Activated naive CD4-positive, alpha-beta T cell treated with anti-CD3 and anti-CD28 coated beads, Interleukin-2, amount 50 U/mL, for 72 hours (primary cell): ENCODE data around the gene IGSF9. TPM values are rescaled to one million over a fixed set of nuclear protein-coding genes. Genes with fewer than 3 reads are reported as not detected.

Experiments
- ATAC-seq, 2 donors: fragments of 150-1000 bp; cut with Tn5 transposase; 2 replicates each; pipeline ENCODE4 v1.10.0; 2021; ENCODE audit warnings: mild to moderate bottlenecking in 2 of 2, moderate library complexity in 2 of 2
- DNase-seq, 2 donors: peaks; one replicate each; pipeline ENCODE4 v3.0.0; 2021 to 2022; ENCODE audit warnings: low spot score in 2 of 2
- H3K27ac Mint-ChIP-seq, 2 donors: one replicate each; pipeline ENCODE4 v1.8.0; 2022; ENCODE audit warnings: mild to moderate bottlenecking in 2 of 2, mixed read lengths in 2 of 2
- H3K36me3 Mint-ChIP-seq, 2 donors: one replicate each; pipeline ENCODE4 v1.8.0; 2022; ENCODE audit warnings: mixed read lengths in 2 of 2
- H3K9me3 Mint-ChIP-seq, 2 donors: one replicate each; pipeline ENCODE4 v1.8.0; 2022; ENCODE audit warnings: mixed read lengths in 2 of 2
- total RNA-seq, 2 donors: library from RNA; stranded (reverse); gene quantifications; one replicate each; pipeline ENCODE4 v1.2.3, GENCODE V29; 2022

IGSF9 gene, protein sequence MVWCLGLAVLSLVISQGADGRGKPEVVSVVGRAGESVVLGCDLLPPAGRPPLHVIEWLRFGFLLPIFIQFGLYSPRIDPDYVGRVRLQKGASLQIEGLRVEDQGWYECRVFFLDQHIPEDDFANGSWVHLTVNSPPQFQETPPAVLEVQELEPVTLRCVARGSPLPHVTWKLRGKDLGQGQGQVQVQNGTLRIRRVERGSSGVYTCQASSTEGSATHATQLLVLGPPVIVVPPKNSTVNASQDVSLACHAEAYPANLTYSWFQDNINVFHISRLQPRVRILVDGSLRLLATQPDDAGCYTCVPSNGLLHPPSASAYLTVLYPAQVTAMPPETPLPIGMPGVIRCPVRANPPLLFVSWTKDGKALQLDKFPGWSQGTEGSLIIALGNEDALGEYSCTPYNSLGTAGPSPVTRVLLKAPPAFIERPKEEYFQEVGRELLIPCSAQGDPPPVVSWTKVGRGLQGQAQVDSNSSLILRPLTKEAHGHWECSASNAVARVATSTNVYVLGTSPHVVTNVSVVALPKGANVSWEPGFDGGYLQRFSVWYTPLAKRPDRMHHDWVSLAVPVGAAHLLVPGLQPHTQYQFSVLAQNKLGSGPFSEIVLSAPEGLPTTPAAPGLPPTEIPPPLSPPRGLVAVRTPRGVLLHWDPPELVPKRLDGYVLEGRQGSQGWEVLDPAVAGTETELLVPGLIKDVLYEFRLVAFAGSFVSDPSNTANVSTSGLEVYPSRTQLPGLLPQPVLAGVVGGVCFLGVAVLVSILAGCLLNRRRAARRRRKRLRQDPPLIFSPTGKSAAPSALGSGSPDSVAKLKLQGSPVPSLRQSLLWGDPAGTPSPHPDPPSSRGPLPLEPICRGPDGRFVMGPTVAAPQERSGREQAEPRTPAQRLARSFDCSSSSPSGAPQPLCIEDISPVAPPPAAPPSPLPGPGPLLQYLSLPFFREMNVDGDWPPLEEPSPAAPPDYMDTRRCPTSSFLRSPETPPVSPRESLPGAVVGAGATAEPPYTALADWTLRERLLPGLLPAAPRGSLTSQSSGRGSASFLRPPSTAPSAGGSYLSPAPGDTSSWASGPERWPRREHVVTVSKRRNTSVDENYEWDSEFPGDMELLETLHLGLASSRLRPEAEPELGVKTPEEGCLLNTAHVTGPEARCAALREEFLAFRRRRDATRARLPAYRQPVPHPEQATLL
- total RNA-seq, result not detected

DNA sequence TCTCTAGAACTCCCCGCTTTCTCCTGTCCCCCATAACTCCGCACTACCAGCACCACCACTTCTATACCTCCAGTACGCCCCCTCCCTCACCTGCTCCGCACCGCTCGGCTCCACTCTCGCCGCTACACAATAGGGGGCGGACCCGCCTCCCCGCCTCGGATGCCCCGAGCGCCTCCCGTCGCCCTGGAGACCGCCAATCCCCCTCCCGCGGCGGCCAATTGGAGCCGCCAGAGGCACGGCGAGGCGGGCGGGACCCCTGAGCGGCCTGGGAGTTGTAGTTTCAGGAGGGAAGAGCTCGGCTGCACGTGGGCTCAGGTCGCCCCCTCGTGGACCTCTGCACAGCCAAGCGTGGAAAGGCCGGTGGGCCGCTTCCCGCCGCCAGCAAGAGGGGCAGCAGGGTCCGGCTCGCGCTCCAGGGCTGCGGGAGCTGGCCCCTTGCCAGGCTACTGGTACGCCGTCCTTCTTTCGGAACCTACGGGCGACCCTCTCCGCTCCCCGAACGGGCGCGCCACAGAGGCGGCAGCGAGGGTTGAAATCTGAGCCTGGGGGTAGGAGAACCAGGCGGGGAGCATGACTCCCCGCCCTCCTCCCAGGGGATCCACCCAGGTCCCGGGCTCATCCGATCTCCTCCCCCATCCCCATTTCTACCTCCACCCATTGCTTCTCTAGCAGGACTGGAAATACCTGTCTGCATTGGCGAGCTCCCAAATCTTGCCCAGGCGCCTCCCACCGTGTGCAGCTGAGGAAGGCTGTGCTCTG is at the start of gene IGSF9:
TSS of gene IGSF9 (minus strand) at position 131 of the 759 bp plus-strand sequence. CDS start 2,159 bp downstream, outside the sequence.
- Mint-ChIP-seq H3K27ac (no peak within 1 kb of the TSS), H3K36me3 (no peaks in the 10 kb centered on the region), H3K9me3 (no peaks in the 10 kb centered on the region)
- DNase-seq (peak in 1 of 2 donors; percentile 56), ATAC-seq (peak; percentile 70 to 90)

DNA sequence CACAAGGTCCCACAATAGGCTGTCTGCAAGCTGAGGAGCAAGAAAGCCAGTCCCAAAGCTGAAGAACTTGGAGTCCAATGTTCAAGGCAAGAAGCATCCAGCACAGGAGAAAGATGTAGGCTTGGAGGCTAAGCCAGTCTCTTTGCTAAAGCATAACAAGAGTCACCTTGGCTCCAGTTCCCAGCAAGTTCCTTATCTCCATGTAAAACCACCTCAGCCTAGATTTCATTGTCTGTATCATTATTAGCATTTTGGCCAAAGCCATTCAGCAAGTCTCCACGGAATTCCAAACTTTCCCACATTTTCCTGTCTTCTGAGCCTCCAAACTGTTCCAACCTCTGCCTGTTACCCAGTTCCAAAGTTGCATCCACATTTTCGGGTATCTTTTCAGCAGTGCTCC is 49.5 kb upstream of the IGSF9 start:
- no peak for DNase-seq
- H3K36me3 Mint-ChIP-seq, result no peaks in the 10 kb centered on the region

DNA sequence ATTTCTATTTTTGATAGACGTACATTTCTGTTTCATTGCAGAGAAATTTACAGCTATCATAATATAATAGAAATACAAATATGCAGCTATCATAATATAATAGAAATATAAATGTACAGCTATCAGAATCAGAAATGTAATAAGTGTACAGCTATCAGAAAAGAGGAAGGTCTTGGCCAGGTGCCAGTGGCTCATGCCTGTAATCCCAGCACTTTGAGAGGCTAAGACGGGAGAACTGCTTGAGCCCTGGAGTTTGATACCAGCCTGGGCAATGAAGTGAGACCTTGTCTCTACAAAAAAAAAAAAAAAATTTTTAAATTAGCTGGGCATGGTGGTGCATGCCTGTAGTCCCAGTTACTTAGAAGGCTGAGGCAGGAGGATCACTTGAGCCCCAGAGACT is 48.5 kb upstream of the IGSF9 start:
- Mint-ChIP-seq H3K36me3 (no peaks in the 10 kb centered on the region), H3K9me3 (no peaks in the 10 kb centered on the region), H3K27ac (no peak overlapping the region)
- DNase-seq (no peak), ATAC-seq (no peak)

More for the DNA sequence above, 49.5 kb upstream of the IGSF9 start:
- H3K9me3 Mint-ChIP-seq, result no peaks in the 10 kb centered on the region
- ATAC-seq, result no peak
- no peak overlapping the region for H3K27ac Mint-ChIP-seq

DNA sequence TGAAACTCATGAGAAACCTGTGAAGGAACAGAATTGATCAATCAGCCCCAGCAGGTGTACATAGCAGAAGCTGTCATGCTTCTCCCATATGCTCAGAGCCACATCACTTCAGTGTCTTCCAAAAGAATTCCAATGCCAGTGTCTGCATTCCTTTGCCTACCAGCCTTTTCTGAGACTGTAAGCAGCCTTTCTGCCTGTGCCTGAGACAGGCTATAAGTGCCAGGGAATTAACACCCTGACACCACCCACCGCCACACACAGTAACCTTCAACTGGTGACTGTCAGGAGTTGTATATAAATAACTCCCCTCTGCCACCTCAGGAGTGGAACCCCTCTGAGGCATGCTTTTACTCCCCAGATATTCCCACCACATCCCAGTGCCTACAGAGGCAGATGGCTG is 46.7 kb upstream of the IGSF9 start:
- Mint-ChIP-seq H3K9me3 (no peaks in the 10 kb centered on the region), H3K36me3 (no peaks in the 10 kb centered on the region), H3K27ac (no peak overlapping the region)
- ATAC-seq (no peak), DNase-seq (no peak)

DNA sequence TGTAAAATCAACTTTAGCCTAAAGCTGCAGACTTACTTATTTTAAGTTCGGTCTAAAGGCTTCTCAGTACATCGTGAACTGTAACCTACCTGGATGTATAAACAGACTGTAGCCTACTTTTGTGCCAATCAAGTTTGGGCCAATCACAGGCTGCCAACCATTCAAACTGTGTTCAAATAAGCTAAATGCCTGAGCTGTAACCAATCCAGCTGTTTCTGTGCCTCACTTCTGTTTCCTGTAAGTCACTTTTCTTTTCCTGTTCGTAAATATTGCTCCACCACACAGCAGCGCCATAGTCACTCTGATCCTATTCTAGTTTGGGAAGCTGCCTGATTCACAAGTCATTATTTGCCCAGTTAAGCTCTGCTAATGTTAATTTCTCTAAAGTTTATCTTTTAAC is 46.1 kb upstream of the IGSF9 start:
- DNase-seq (no peak), ATAC-seq (peak; percentile 63 to 73)
- H3K27ac Mint-ChIP-seq, result no peak overlapping the region
- no peaks in the 10 kb centered on the region for H3K36me3 Mint-ChIP-seq
- no peaks in the 10 kb centered on the region for H3K9me3 Mint-ChIP-seq

DNA sequence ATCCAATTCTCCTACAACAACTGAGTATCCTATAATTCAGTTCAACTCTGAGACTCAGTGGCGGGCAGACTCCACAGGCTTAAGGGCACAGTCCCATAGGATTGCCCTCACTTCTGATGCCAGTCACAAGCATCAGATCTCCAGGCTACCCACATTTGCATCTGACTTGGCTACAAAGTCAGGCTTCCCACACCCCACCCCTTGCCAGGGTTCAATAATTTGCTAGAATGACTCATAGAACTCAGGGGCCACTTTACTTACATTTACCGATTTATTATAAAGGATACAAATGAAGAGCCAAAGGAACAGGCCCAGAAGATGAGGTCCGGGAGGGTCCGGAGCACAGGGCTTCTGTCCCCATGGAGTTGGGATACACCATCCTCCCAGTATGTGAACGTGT is 44.6 kb upstream of the IGSF9 start:
- Mint-ChIP-seq H3K36me3 (no peaks in the 10 kb centered on the region), H3K27ac (no peak overlapping the region), H3K9me3 (no peaks in the 10 kb centered on the region)
- ATAC-seq, result no peak
- no peak for DNase-seq

DNA sequence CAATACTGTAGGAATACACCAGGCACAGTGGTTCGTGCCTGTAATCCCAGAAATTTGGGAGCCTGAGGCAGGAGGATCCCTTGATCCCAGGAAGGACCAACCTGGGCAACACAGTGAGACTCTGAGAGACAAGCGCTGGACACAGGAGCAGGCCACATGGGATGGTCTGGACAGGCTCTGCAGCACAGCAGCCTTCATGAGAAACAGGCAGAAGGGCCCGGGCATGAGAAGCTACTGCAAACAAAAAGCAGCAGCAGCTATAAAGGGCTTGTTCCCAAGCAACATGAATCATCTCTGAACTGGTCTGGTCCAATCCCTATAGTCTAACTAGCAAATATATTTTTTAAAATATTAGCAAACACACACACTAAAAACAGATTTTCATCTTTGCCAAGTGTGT is 44.2 kb upstream of the IGSF9 start:
- Mint-ChIP-seq H3K27ac (no peak overlapping the region), H3K36me3 (no peaks in the 10 kb centered on the region), H3K9me3 (no peaks in the 10 kb centered on the region)
- DNase-seq (no peak), ATAC-seq (no peak)

DNA sequence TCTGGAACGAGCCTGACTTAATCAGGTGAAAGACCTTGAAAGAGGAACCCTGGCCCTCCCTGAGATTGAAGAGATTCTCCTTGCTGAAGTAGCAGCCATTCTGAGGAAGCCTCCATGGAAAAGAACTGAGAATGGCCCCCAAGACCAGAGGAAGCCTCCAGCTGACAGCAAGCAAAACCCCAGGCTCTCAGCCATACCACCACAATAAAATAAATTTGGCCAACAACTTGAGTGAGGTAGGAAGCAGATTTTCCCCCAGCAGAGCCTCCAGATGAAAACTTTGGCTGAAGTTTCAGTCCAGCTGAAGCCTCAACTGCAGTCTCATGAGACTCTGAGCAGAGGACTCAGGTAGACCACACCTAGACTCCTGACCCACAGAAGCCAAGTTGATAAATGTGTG is 42.6 kb upstream of the IGSF9 start:
- Mint-ChIP-seq H3K9me3 (no peaks in the 10 kb centered on the region), H3K27ac (no peak overlapping the region), H3K36me3 (no peaks in the 10 kb centered on the region)
- no peak for ATAC-seq
- DNase-seq, result no peak

DNA sequence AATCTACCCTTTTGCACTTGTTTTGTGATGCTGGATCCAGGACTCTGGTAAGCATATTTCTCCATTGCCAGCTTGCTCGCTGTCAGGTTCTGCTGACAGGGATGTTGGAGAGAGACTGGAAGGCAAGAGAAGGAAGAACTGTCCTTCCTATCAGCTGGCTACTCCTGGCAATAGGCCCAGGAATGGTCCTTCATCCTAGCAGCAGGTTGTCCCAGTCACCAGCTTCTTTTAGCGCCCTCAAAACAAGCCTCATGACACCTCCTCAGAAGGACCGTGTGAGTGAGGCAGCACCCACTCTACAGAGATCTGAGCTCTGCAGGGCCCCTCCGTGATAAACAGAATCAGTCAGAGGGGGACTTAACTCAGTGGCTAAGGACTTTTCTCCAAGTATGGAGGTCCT is 41.8 kb upstream of the IGSF9 start:
- ATAC-seq (no peak), DNase-seq (no peak)
- no peaks in the 10 kb centered on the region for H3K9me3 Mint-ChIP-seq
- H3K36me3 Mint-ChIP-seq, result no peaks in the 10 kb centered on the region
- H3K27ac Mint-ChIP-seq, result no peak overlapping the region

DNA sequence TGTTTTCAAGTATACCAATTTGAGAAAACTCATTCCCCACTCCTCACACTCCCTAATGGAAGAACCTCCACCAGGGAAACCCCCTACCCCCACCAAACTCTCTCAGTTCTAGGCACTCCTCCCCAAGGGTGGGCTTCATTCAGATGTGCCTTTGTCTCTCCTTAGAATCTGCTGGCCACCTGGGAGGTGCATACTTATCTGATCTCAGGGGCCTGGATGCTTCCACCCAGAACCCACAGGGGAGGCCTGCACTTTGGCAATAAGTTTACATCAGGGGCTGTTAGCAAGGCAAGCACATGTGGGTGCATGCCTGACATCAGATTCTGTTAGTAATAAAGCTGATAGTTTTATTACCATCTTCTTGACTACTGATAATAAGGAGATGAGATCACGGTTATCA is 41.1 kb upstream of the IGSF9 start:
- Mint-ChIP-seq H3K9me3 (no peaks in the 10 kb centered on the region), H3K36me3 (no peaks in the 10 kb centered on the region), H3K27ac (no peak overlapping the region)
- DNase-seq, result no peak
- no peak for ATAC-seq

DNA sequence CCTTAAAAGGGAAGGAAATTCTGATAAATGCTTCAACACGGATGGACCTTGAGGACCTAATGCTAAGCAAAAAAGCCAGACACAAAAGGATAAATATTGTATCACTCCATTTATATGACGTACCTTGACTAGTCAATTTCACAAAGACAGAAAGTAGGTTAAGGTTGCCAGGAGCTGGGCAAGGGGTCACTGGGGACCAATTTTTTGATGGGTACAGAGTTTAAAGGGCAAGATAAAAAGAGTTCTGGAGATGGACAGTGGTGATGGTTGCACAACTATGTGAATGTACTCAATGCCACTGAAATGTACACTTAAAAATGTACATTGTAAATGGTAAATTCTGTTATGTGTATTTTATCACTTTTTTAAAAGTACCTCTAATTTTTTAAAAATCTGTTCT is 40.7 kb upstream of the IGSF9 start:
- DNase-seq, result no peak
- Mint-ChIP-seq H3K27ac (no peak overlapping the region), H3K36me3 (no peaks in the 10 kb centered on the region), H3K9me3 (no peaks in the 10 kb centered on the region)
- no peak for ATAC-seq

DNA sequence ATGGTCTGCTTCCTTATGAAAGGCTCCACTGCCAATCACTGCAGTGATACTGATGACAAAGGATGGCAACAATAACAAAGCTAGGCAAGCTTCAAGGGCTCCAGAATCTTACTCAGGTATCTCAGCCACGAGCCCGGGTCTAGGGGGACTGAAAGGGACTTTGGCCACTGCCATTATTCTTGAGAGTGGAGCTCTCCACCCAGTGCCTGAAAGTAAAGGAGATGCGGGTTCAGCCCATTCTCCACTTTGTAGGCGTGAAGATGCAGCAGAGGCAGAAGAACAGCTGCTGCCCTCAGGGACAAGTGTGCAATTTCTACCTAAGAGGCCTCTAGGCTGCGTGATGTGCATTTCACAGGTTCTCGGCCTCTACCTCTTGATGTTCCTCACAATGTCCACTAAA is 40.1 kb upstream of the IGSF9 start:
- H3K27ac Mint-ChIP-seq, result no peak overlapping the region
- no peaks in the 10 kb centered on the region for H3K36me3 Mint-ChIP-seq
- ATAC-seq, result no peak
- no peaks in the 10 kb centered on the region for H3K9me3 Mint-ChIP-seq
- DNase-seq, result no peak

DNA sequence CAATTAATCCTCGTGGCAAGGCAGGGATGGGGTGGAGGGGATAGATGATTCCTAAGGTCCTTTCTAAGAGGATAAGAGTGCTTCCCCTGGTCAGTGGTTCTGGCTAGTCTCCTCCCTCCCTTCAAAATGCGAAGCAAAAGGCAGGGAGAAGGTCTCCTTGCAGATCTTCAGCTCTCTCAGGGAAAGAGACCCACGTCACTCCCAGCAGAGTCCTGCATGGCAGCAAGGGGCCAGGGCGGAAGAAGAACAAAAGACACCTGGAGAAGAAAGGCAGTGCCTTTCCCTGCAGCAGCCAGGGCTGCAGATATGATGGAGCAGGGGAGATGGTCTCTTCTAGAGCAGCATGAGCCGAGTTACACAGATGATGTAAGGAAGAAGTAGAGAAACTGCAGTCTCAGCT is 38.3 kb upstream of the IGSF9 start:
- ATAC-seq (no peak), DNase-seq (no peak)
- Mint-ChIP-seq H3K36me3 (no peaks in the 10 kb centered on the region), H3K9me3 (no peaks in the 10 kb centered on the region), H3K27ac (no peak overlapping the region)

DNA sequence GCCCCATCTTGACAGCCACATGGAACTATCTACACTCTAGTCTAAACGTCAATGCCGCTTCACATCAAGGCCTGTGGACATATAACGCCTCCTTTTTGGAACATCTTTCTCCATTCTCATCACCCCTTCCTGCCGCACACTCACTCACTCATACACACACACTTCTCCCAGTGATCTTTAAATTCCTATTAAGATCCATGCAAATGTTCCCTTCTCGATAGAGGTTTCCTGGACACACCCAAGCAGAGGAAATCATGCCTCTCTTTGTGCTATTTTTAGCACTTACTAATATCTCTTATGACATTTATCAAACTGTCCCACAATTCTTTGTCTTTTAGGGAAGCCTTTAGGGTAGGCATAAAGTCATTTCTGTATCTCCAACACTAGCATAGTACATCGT is 36.9 kb upstream of the IGSF9 start:
- no peaks in the 10 kb centered on the region for H3K9me3 Mint-ChIP-seq
- H3K36me3 Mint-ChIP-seq, result no peaks in the 10 kb centered on the region
- no peak overlapping the region for H3K27ac Mint-ChIP-seq
- ATAC-seq, result no peak
- DNase-seq, result no peak

DNA sequence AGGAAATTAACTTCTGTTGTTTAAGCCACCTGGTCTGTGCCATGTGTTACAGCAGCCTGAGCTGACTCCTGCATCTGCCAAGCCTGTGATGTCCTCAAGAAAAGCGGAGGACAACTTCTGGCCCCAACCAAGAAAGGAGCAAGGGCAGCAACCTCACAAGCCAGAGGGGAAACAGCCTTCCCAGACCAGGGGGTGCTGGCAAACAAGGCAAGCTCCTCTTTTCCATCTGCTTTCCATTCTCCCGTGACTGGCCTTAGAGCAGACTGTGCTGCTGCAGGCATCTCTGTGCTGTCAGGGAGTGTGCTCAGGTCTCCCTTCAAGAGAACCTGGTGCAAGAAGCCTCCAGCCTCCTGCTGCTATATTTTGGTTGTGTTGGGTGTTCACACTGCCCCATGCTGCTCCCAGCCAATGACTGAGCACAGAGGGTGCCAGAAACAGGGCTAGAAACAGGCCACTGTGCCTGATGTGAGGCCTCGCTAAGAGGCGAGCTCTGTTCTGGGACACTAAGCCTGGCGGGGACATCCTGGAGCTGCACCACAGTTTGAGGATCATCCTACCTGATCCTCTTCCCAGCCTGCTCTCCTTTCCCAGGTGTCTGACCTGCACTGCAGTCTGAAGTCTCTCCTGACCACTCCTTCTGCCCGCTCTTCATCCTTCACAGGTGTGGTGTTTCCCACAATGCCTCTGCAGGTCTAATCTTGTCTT is 36.1 kb upstream of the IGSF9 start:
- Mint-ChIP-seq H3K9me3 (no peaks in the 10 kb centered on the region), H3K36me3 (no peaks in the 10 kb centered on the region), H3K27ac (no peak overlapping the region)
- no peak for DNase-seq
- ATAC-seq, result no peak

DNA sequence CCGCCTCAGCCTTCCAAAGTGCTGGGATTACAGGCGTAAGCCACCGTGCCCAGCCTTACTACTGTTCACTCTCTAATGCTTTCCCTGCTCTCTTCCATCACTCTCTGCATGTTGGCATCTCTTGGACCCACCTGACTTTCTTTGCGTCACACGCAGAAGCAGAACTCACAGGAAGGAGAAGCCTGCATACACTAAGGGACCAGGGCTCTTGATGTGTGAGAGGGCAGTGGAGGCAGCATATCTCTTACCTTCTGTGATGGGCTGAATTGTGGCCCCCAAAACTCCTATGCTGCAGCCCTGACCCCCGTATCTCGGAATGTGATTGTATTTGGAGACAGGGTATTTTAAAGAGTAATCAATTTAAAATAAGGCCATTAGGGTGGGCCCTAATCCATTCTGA is 35.4 kb upstream of the IGSF9 start:
- Mint-ChIP-seq H3K27ac (no peak overlapping the region), H3K9me3 (no peaks in the 10 kb centered on the region), H3K36me3 (no peaks in the 10 kb centered on the region)
- no peak for ATAC-seq
- no peak for DNase-seq
